ENCODE results near the gene TIPARP. TPM values are rescaled to one million over a fixed set of nuclear protein-coding genes. Genes with fewer than 3 reads are reported as not detected.
A peak's percentile ranks its signal among the peaks of the same experiment; 100 is the strongest.

TIPARP gene
- polyA plus RNA-seq, 1 experiment, result 25.1 TPM

DNA sequence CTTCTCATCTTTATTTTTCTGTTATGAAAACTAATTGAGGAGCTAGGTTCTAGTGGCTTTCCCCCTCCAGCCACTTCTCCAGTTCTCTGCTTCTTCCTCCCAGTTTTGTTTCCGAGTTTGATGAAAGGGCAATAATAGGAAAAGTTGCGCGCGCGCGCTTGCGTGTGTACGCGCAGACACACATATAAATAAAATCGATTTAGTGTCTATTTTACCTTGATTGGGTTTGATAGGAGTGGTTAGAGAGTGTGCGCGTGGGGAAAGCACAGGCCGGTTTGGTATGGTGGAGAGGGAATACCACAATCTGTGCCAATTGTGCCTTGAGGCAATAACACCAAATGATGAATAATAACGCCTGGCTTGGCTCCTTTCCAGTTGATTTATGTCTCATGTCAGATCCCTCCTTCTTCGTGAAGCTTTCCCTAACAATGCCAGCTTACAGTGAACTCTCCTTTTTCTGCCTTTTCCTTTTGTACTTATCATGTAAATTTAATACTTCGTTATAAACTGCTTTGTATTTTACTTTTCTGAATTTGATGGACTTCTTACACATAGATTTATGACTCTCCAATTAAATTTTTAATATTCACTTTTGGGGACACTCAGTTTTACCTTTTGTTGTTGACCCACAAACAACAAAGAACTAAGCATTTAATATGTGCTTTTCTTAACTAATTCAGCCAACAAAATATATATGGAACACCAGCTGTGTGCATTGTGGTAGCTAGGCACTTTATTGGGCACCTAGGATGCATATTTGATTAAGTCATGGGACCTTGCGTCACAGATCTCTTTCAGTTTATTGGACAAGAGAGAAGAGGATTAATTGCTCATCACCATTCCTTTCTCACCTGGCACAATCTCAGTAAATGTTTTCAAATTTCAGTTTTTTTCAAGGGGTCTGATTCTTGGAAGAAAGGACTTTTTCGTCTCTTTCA, 1.7 kb downstream of the TIPARP start:
- CTCF ChIA-PET, result interaction anchor here (0.5 to 6.3 kb wide), 13 partner anchors 9 to 1434 kb away, joined by 3 to 62 read pairs (median 5); partner anchors contain the start of genes RSRC1 and SSR3
- no peaks in the 10 kb centered on the region for H3K27me3 ChIP-seq (ENCODE audit: control insufficient read depth, insufficient read depth, low read length)

DNA sequence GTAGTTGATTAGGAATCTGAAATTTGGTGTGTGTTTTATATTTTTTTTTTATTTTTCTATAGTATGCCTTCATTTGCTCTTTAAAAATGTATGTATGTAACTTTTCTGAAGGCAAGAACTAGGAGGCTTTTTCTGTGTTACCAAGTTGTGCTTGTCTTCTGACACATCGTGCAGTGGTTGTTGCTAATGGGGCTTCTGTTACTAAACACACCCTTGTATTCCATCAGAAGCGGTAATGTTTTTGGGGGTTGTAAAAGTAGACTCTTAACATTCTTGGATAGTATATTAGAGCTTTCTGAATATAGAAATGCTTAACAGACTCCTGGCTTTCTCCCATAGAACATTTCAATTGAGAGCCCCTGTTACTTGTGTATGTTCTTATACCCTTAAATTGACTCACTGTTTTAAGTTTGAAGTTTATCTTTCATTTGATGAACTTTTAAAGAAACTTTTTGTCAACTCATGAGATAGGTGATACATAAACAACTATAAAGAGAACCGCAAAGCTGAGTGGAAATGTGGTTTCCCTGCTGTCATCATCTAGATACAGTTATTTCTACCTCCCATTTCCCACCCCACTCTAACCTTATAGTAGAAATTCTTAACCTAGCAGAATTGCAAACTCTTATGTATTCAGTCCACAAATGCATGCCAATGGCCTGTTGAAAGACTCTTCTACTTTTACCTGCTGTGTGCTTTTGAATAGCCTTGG, 2.5 kb downstream of the TIPARP start:
- Histone ChIP-seq H3K27me3 (ENCODE audit: control insufficient read depth, insufficient read depth, low read length) (no peaks in the 10 kb centered on the region), H3K4me3 (ENCODE audit: low read depth, low read length) (peak overlapping the region; percentile 82), H3K9me3 (ENCODE audit: control insufficient read depth, insufficient read depth, low read length) (no peaks in the 10 kb centered on the region; the same call in 1 of the 2 replicates), H3K27ac (ENCODE audit: low read depth, low read length) (no peak overlapping the region)
- POLR2A ChIA-PET, result no interaction called here
- DNase-seq (ENCODE audit: low read depth, low spot score), result no peak
- TF ChIP-seq, protein P1, sequence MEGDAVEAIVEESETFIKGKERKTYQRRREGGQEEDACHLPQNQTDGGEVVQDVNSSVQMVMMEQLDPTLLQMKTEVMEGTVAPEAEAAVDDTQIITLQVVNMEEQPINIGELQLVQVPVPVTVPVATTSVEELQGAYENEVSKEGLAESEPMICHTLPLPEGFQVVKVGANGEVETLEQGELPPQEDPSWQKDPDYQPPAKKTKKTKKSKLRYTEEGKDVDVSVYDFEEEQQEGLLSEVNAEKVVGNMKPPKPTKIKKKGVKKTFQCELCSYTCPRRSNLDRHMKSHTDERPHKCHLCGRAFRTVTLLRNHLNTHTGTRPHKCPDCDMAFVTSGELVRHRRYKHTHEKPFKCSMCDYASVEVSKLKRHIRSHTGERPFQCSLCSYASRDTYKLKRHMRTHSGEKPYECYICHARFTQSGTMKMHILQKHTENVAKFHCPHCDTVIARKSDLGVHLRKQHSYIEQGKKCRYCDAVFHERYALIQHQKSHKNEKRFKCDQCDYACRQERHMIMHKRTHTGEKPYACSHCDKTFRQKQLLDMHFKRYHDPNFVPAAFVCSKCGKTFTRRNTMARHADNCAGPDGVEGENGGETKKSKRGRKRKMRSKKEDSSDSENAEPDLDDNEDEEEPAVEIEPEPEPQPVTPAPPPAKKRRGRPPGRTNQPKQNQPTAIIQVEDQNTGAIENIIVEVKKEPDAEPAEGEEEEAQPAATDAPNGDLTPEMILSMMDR (IDR thresholded peaks at IDR 0.05; ENCODE audit: low read depth, low read length), result no peak
- CTCF ChIA-PET, result interaction anchor here (1.2 to 6.3 kb wide), 5 partner anchors 10 to 461 kb away, joined by 3 to 62 read pairs (median 8); no protein-coding TSS in a partner anchor

More for the DNA sequence above, 1.7 kb downstream of the TIPARP start:
- POLR2A ChIA-PET, result interaction anchor here (1.0 to 3.5 kb wide), 6 partner anchors 121 to 413 kb away, joined by 3 to 23 read pairs (median 6); partner anchors contain the start of gene SSR3
- TF ChIP-seq, protein P1 (IDR thresholded peaks at IDR 0.05; ENCODE audit: low read depth, low read length), result no peak
- Histone ChIP-seq H3K4me3 (ENCODE audit: low read depth, low read length) (peak overlapping the region; percentile 82), H3K27ac (ENCODE audit: low read depth, low read length) (peak overlapping the region; percentile 58), H3K9me3 (ENCODE audit: control insufficient read depth, insufficient read depth, low read length) (no peaks in the 10 kb centered on the region; the same call in 1 of the 2 replicates)
- peak; percentile 55 for DNase-seq (ENCODE audit: low read depth, low spot score)

DNA sequence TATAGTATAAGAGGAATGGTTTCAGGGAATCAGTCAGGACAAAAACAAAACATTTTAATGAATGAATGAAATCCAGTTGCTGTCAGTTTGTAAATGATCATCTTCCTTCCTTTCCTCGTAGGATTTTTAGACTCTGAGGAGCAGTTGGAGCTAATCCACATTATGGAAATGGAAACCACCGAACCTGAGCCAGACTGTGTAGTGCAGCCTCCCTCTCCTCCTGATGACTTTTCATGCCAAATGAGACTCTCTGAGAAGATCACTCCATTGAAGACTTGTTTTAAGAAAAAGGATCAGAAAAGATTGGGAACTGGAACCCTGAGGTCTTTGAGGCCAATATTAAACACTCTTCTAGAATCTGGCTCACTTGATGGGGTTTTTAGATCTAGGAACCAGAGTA, 3.1 kb downstream of the TIPARP start:
- TF ChIP-seq, protein P1 (IDR thresholded peaks at IDR 0.05; ENCODE audit: low read depth, low read length), result no peak
- Histone ChIP-seq H3K27me3 (ENCODE audit: control insufficient read depth, insufficient read depth, low read length) (no peaks in the 10 kb centered on the region), H3K9me3 (ENCODE audit: control insufficient read depth, insufficient read depth, low read length) (no peaks in the 10 kb centered on the region; the same call in 1 of the 2 replicates), H3K27ac (ENCODE audit: low read depth, low read length) (no peak overlapping the region), H3K4me3 (ENCODE audit: low read depth, low read length) (no peak overlapping the region; the same call in 1 of the 2 replicates)
- DNase-seq (ENCODE audit: low read depth, low spot score), result no peak
- POLR2A ChIA-PET, result no interaction called here
- CTCF ChIA-PET, result interaction anchor here (6.3 kb wide), 1 partner anchor 404 kb away, joined by 62 read pairs; no protein-coding TSS in a partner anchor

DNA sequence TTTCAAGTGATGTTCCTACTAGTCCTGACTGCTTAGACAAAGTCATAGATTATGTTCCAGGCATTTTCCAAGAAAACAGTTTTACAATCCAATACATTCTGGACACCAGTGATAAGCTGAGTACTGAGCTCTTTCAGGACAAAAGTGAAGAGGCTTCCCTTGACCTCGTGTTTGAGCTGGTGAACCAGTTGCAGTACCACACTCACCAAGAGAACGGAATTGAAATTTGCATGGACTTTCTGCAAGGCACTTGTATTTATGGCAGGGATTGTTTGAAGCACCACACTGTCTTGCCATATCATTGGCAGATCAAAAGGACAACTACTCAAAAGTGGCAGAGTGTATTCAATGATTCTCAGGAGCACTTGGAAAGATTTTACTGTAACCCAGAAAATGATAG, 3.8 kb downstream of the TIPARP start:
- POLR2A ChIA-PET, result no interaction called here
- TF ChIP-seq, protein P1 (IDR thresholded peaks at IDR 0.05; ENCODE audit: low read depth, low read length), result no peak
- Histone ChIP-seq H3K4me3 (ENCODE audit: low read depth, low read length) (no peak overlapping the region), H3K9me3 (ENCODE audit: control insufficient read depth, insufficient read depth, low read length) (no peaks in the 10 kb centered on the region; the same call in 1 of the 2 replicates), H3K27me3 (ENCODE audit: control insufficient read depth, insufficient read depth, low read length) (no peaks in the 10 kb centered on the region), H3K27ac (ENCODE audit: low read depth, low read length) (no peak overlapping the region)
- DNase-seq (ENCODE audit: low read depth, low spot score), result no peak
- CTCF ChIA-PET, result interaction anchor here (0.9 to 6.3 kb wide), 5 partner anchors 401 to 460 kb away, joined by 3 to 62 read pairs (median 7); no protein-coding TSS in a partner anchor
